Neural progenitor cell (in vitro differentiated cells): ENCODE measurements around the gene ATP6V1B1. TPM values are rescaled to one million over a fixed set of nuclear protein-coding genes. Genes with fewer than 3 reads are reported as not detected.

Source experiments
- DNase-seq: peaks from one replicate; pipeline ENCODE4 v3.0.0-alpha.2; 2016; ENCODE audit warnings: low spot score
- H2AFZ ChIP-seq: fragments of 200-600 bp; sonication (generic); replicated peaks from 2 replicates; pipeline ENCODE4 v1.6.1; 2016; ENCODE audit warnings: antibody characterized with exemption
- H3F3A ChIP-seq: fragments of 200-600 bp; sonication (generic); 2 replicates; pipeline ENCODE4 v1.6.1; 2016; ENCODE audit warnings: antibody characterized with exemption, low read depth
- H3K27ac ChIP-seq: fragments of 200-600 bp; sonication (generic); 2 replicates; pipeline ENCODE4 v1.5.1; 2016; ENCODE audit warnings: mild to moderate bottlenecking
- H3K27me3 ChIP-seq: fragments of 200-600 bp; sonication (generic); 2 replicates; pipeline ENCODE4 v1.6.1; 2016; ENCODE audit warnings: mild to moderate bottlenecking, moderate library complexity
- H3K36me3 ChIP-seq: fragments of 200-600 bp; sonication (generic); 2 replicates; pipeline ENCODE4 v1.5.1; 2016
- H3K4me1 ChIP-seq: fragments of 200-600 bp; sonication (generic); 2 replicates; pipeline ENCODE4 v1.6.1; 2016; ENCODE audit warnings: mixed run types
- H3K4me2 ChIP-seq: fragments of 200-600 bp; sonication (generic); 2 replicates; pipeline ENCODE4 v1.6.1; 2016
- H3K4me3 ChIP-seq: fragments of 200-600 bp; sonication (generic); 2 replicates; pipeline ENCODE4 v1.5.1; 2016
- H3K79me2 ChIP-seq: fragments of 200-600 bp; sonication (generic); 2 replicates; pipeline ENCODE4 v1.6.1; 2016; ENCODE audit warnings: low read depth
- H3K9ac ChIP-seq: fragments of 200-600 bp; sonication (generic); 2 replicates; pipeline ENCODE4 v1.6.1; 2016
- H3K9me3 ChIP-seq: fragments of 200-600 bp; sonication (generic); 2 replicates; pipeline ENCODE4 v1.5.1; 2016; ENCODE audit warnings: low read depth
- H4K20me1 ChIP-seq: fragments of 200-600 bp; sonication (generic); 2 replicates; pipeline ENCODE4 v1.6.1; 2016; ENCODE audit warnings: low read depth
- H3K27ac Mint-ChIP-seq: 3 replicates; pipeline ENCODE4 v1.8.0; 2021; ENCODE audit warnings: mixed read lengths
- H3K27me3 Mint-ChIP-seq: 2 replicates; pipeline ENCODE4 v1.8.0; 2022; ENCODE audit warnings: low read depth, mild to moderate bottlenecking, inconsistent platforms, moderate library complexity, mixed read lengths; ENCODE audit not compliant: insufficient read depth
- H3K36me3 Mint-ChIP-seq: 3 replicates; pipeline ENCODE4 v1.8.0; 2021; ENCODE audit warnings: mixed read lengths
- H3K4me1 Mint-ChIP-seq: 3 replicates; pipeline ENCODE4 v1.8.0; 2021; ENCODE audit warnings: mixed read lengths
- H3K4me3 Mint-ChIP-seq: 3 replicates; pipeline ENCODE4 v1.8.0; 2021; ENCODE audit warnings: mild to moderate bottlenecking, moderate library complexity, mixed read lengths
- H3K9me3 Mint-ChIP-seq: 3 replicates; pipeline ENCODE4 v1.8.0; 2020; ENCODE audit warnings: mixed read lengths
- EZH2 ChIP-seq: fragments of 200-600 bp; sonication (generic); IDR thresholded peaks from 2 replicates; pipeline ENCODE4 v1.6.1; 2017; ENCODE audit warnings: antibody characterized with exemption, mild to moderate bottlenecking, moderate library complexity
- EZH2phosphoT487 ChIP-seq: fragments of 200-600 bp; sonication (generic); IDR thresholded peaks from 2 replicates; pipeline ENCODE4 v1.6.1; 2017; ENCODE audit warnings: antibody characterized with exemption
- total RNA-seq: library from RNA; depleted of rRNA; stranded (reverse); fragments of >200 nt; gene quantifications from 2 replicates; pipeline ENCODE4 v1.2.3, GENCODE V29; 2015; ENCODE audit warnings: low replicate concordance
- TF ChIP-seq, protein P1 (sequence below): fragments of 200-600 bp; sonication (generic); IDR thresholded peaks from 2 replicates; pipeline ENCODE4 v1.5.1; 2017; ENCODE audit warnings: antibody characterized with exemption, mild to moderate bottlenecking

ATP6V1B1 gene
- total RNA-seq, 1 donor from 2014 or later = 1.1 TPM

DNA sequence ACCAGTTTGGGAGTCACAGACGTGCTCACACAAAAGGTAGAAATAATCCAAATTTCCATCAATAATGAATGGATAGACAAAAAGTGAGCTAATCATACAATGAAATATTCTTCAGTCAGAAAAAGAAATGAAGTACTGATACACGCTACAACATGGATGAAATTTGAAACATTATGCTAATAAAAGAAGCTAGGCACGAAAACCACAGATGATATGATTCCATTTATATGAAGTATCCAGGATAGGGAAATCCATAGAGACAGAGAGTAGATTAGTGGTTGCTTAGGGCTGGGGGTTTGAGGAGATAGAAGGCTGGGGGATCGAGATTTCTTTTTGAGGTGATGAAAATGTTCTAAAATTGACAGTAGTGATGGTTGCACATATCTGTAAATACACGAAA, 43.0 kb upstream of the ATP6V1B1 start:
- peaks cover 91% of the 10 kb centered on the region for H3K27me3 Mint-ChIP-seq

DNA sequence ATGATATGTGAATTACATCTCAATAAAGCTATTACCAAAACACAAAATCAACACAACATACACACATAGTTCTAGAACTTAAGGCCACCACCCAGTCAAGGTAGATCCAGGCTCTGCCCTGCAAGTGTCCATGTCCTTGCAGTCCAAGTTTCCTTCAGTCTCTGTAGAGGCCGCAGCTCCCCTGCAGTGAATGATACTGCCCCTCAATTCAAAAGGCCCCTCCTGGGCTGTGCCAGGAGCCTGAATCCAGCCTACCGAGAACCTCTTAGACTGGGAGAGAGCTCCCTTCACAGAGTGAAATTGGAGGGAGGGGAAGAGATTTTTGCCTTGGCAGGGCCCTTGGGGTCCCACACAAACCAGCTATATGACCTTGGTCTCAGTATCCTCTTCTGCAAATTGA, 42.5 kb upstream of the ATP6V1B1 start:
- no peak overlapping the region for H3K27ac Mint-ChIP-seq
- peaks cover 14% of the 10 kb centered on the region for H3F3A ChIP-seq
- no peak overlapping the region for H3K4me3 ChIP-seq
- H2AFZ ChIP-seq = no peak overlapping the region
- peaks cover 90% of the 10 kb centered on the region for H4K20me1 ChIP-seq
- H3K9ac ChIP-seq = no peak overlapping the region
- H3K9me3 ChIP-seq = no peaks in the 10 kb centered on the region
- H3K4me1 ChIP-seq = peaks cover 5% of the 10 kb centered on the region
- no peak overlapping the region for H3K4me2 ChIP-seq
- TF ChIP-seq, protein P1, sequence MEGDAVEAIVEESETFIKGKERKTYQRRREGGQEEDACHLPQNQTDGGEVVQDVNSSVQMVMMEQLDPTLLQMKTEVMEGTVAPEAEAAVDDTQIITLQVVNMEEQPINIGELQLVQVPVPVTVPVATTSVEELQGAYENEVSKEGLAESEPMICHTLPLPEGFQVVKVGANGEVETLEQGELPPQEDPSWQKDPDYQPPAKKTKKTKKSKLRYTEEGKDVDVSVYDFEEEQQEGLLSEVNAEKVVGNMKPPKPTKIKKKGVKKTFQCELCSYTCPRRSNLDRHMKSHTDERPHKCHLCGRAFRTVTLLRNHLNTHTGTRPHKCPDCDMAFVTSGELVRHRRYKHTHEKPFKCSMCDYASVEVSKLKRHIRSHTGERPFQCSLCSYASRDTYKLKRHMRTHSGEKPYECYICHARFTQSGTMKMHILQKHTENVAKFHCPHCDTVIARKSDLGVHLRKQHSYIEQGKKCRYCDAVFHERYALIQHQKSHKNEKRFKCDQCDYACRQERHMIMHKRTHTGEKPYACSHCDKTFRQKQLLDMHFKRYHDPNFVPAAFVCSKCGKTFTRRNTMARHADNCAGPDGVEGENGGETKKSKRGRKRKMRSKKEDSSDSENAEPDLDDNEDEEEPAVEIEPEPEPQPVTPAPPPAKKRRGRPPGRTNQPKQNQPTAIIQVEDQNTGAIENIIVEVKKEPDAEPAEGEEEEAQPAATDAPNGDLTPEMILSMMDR = no peak
- TF ChIP-seq EZH2phosphoT487 = peak; percentile 56
- peak; percentile 65 for TF ChIP-seq EZH2
- no peak for DNase-seq
- peaks cover 4% of the 10 kb centered on the region for H3K9me3 Mint-ChIP-seq
- no peaks in the 10 kb centered on the region for H3K79me2 ChIP-seq
- H3K27me3 Mint-ChIP-seq = peaks cover 91% of the 10 kb centered on the region
- H3K36me3 Mint-ChIP-seq = no peaks in the 10 kb centered on the region
- H3K4me1 Mint-ChIP-seq = peaks cover 12% of the 10 kb centered on the region
- no peak overlapping the region for H3K4me3 Mint-ChIP-seq
- no peaks in the 10 kb centered on the region for H3K36me3 ChIP-seq
- peaks cover 100% of the 10 kb centered on the region for H3K27me3 ChIP-seq
- H3K27ac ChIP-seq = no peak overlapping the region

More for the DNA sequence above, 43.0 kb upstream of the ATP6V1B1 start:
- Histone ChIP-seq H2AFZ (no peak overlapping the region), H3K27me3 (peaks cover 100% of the 10 kb centered on the region), H3K27ac (no peak overlapping the region), H3F3A (peaks cover 19% of the 10 kb centered on the region), H3K79me2 (no peaks in the 10 kb centered on the region), H3K9ac (no peak overlapping the region), H3K9me3 (no peaks in the 10 kb centered on the region), H3K36me3 (no peaks in the 10 kb centered on the region), H3K4me1 (peaks cover 5% of the 10 kb centered on the region), H4K20me1 (peaks cover 90% of the 10 kb centered on the region), H3K4me3 (no peak overlapping the region), H3K4me2 (no peak overlapping the region)
- DNase-seq = no peak
- H3K27ac Mint-ChIP-seq = no peak overlapping the region
- H3K9me3 Mint-ChIP-seq = peaks cover 4% of the 10 kb centered on the region
- no peak overlapping the region for H3K4me3 Mint-ChIP-seq
- TF ChIP-seq, protein P1 = no peak
- TF ChIP-seq EZH2phosphoT487 (peak; percentile 65), EZH2 (no peak)
- H3K4me1 Mint-ChIP-seq = peaks cover 16% of the 10 kb centered on the region
- no peaks in the 10 kb centered on the region for H3K36me3 Mint-ChIP-seq

DNA sequence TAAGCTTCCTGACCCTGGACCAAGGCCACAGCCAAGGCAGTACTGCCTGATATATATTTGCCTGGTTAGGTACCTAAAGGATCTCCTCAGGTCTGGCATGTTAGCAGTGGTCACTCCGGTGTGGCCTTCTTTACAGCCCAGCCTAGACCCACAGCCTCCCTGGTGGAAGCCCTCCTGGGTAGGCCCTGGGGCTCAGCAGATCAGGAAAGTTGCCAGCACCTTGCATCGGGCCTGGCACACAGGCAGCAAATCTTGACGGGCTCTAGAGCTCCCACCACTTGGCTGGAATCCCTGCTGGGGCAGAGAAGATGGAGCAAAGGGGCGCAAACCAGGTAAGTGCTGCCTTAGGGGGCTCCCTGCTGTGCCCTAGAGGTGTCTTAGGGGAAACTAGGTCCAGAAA, 40.9 kb upstream of the ATP6V1B1 start:
- no peak overlapping the region for H3K4me3 ChIP-seq
- peaks cover 100% of the 10 kb centered on the region for H3K27me3 ChIP-seq
- Mint-ChIP-seq H3K9me3 (peaks cover 4% of the 10 kb centered on the region), H3K36me3 (no peaks in the 10 kb centered on the region), H3K4me1 (peaks cover 6% of the 10 kb centered on the region), H3K27me3 (peaks cover 91% of the 10 kb centered on the region), H3K27ac (no peak overlapping the region), H3K4me3 (no peak overlapping the region)
- H3K4me2 ChIP-seq = no peak overlapping the region
- H2AFZ ChIP-seq = no peak overlapping the region
- peaks cover 4% of the 10 kb centered on the region for H3F3A ChIP-seq
- H3K9ac ChIP-seq = no peak overlapping the region
- TF ChIP-seq, protein P1 = no peak
- TF ChIP-seq EZH2phosphoT487 (no peak), EZH2 (no peak)
- H3K27ac ChIP-seq = no peak overlapping the region
- H3K9me3 ChIP-seq = no peaks in the 10 kb centered on the region
- H3K36me3 ChIP-seq = no peaks in the 10 kb centered on the region
- peaks cover 4% of the 10 kb centered on the region for H3K4me1 ChIP-seq
- H3K79me2 ChIP-seq = no peaks in the 10 kb centered on the region
- DNase-seq = no peak
- peaks cover 91% of the 10 kb centered on the region for H4K20me1 ChIP-seq
